GM12878 (cell line): ENCODE measurements around the gene TAAR2. TPM values are rescaled to one million over a fixed set of nuclear protein-coding genes. Genes with fewer than 3 reads are reported as not detected.

ENCODE experiments used
- ATAC-seq: fragments of 200-7000 bp; cut with Tn5 transposase; 3 replicates; pipeline ENCODE4 v1.9.1; 2020; ENCODE audit warnings: mild to moderate bottlenecking, moderate library complexity
- BruUV-seq: library from RNA; stranded (reverse); fragments of 400-500 nt; replicated peaks from 2 replicates; lab custom pipeline; 2021; lab: Mats Ljungman, UMichigan
- CTCF ChIA-PET: fragments of 300-600 bp; sonication (Branson Sonifier 250); formaldehyde crosslinking; extraction: SDS; loops from one replicate; lab custom pipeline; 2021; ENCODE audit warnings: inconsistent platforms; lab: Yijun Ruan, JAX
- POLR2A ChIA-PET: fragments of 350-600 bp; formaldehyde crosslinking; extraction: SDS; loops from one replicate; lab custom pipeline; 2021; ENCODE audit warnings: inconsistent platforms; lab: Charles Lee
- RAD21 ChIA-PET: fragments of 300-600 bp; sonication (Branson Sonifier 250); formaldehyde crosslinking; loops from one replicate; lab custom pipeline; 2023; ENCODE audit warnings: antibody characterized with exemption; ENCODE audit not compliant: unreplicated experiment; lab: Charles Lee
- SMC1A ChIA-PET: fragments of 300-600 bp; sonication (Branson Sonifier 250); formaldehyde crosslinking; loops from one replicate; lab custom pipeline; 2023; ENCODE audit not compliant: unreplicated experiment, uncharacterized antibody; lab: Charles Lee
- DNase-seq: peaks from one replicate; pipeline ENCODE4 v3.0.0-alpha.2; 2011; ENCODE audit warnings: low read depth, low spot score
- FAIRE-seq: peaks from 3 replicates; lab custom pipeline; 2011; peaks lifted over from hg19 to GRCh38; lab: Jason Lieb, UNC
- H2AFZ ChIP-seq: 2 replicates; pipeline ENCODE4 v1.6.0; 2011; ENCODE audit warnings: low read depth, low read length, control low read depth; ENCODE audit not compliant: control insufficient read depth
- H3K27ac ChIP-seq: 2 replicates; pipeline ENCODE4 v1.5.1; 2011; ENCODE audit warnings: control low read depth; ENCODE audit not compliant: control insufficient read depth, insufficient read depth
- H3K27me3 ChIP-seq, 2 experiments: replicated peaks in 1 of 2; 2 replicates each; pipeline versions ENCODE4 v1.6.0 to v1.6.1; 2011; ENCODE audit warnings: low read length in 1 of 2; ENCODE audit not compliant: control insufficient read depth in 2 of 2, insufficient read depth in 2 of 2
- H3K36me3 ChIP-seq, 2 experiments: 2 replicates each; pipeline ENCODE4 v1.5.1; 2011; ENCODE audit warnings: low read length in 1 of 2; ENCODE audit not compliant: control insufficient read depth in 2 of 2, insufficient read depth in 2 of 2
- H3K4me1 ChIP-seq: 2 replicates; pipeline ENCODE4 v1.6.1; 2011; ENCODE audit warnings: mild to moderate bottlenecking, low read length, moderate library complexity, mixed read lengths; ENCODE audit not compliant: control insufficient read depth, insufficient read depth
- H3K4me2 ChIP-seq: 2 replicates; pipeline ENCODE4 v1.6.0; 2011; ENCODE audit warnings: control low read depth; ENCODE audit not compliant: control insufficient read depth, insufficient read depth
- H3K4me3 ChIP-seq: fragments of 200-600 bp; sonication (generic); 2 replicates; pipeline ENCODE4 v1.5.1; 2016
- H3K79me2 ChIP-seq: 2 replicates; pipeline ENCODE4 v1.6.0; 2011; ENCODE audit warnings: low read length; ENCODE audit not compliant: control insufficient read depth, insufficient read depth
- H3K9ac ChIP-seq: 2 replicates; pipeline ENCODE4 v1.8.0; 2011; ENCODE audit warnings: low read length, control low read depth, mixed read lengths; ENCODE audit not compliant: control insufficient read depth, insufficient read depth
- H3K9me3 ChIP-seq: replicated peaks from 3 replicates; pipeline ENCODE4 v1.5.1; 2011; ENCODE audit warnings: mild to moderate bottlenecking, low read length; ENCODE audit not compliant: control insufficient read depth, insufficient read depth
- H4K20me1 ChIP-seq: 2 replicates; pipeline ENCODE4 v1.6.0; 2011; ENCODE audit not compliant: control insufficient read depth, insufficient read depth
- BCLAF1 ChIP-seq: fragments of 450-650 bp; IDR thresholded peaks from 2 replicates; pipeline ENCODE4 v1.6.1; 2017; ENCODE audit warnings: antibody characterized with exemption, mild to moderate bottlenecking, moderate library complexity
- CEBPZ ChIP-seq: fragments of 150-350 bp; IDR thresholded peaks from 2 replicates; pipeline ENCODE4 v1.6.1; 2016; ENCODE audit warnings: low read depth, low read length
- EP300 ChIP-seq, 2 experiments: fragments of 150-350 bp in 1 of 2; IDR thresholded peaks; 2 replicates each; pipeline ENCODE4 v1.6.1; 2011 to 2012; ENCODE audit warnings: low read depth in 2 of 2, low read length in 2 of 2, borderline replicate concordance in 1 of 2, improper control_type of control experiment in 1 of 2, inconsistent platforms in 1 of 2; ENCODE audit not compliant: control insufficient read depth in 1 of 2
- HCFC1 ChIP-seq: fragments of 150-350 bp; IDR thresholded peaks from 2 replicates; pipeline ENCODE4 v1.6.1; 2014; ENCODE audit warnings: low read length
- JUND ChIP-seq: IDR thresholded peaks from 2 replicates; pipeline ENCODE4 v1.6.1; 2012; ENCODE audit warnings: low read depth, mild to moderate bottlenecking, low read length, improper control_type of control experiment, moderate library complexity
- TBL1XR1 ChIP-seq: IDR thresholded peaks from 2 replicates; pipeline ENCODE4 v1.6.1; 2012; ENCODE audit warnings: low read depth, low read length, improper control_type of control experiment
- ZNF384 ChIP-seq: IDR thresholded peaks from 2 replicates; pipeline ENCODE4 v1.6.1; 2012; ENCODE audit warnings: low read depth, mild to moderate bottlenecking, low read length, improper control_type of control experiment, borderline replicate concordance
- ZSCAN29 ChIP-seq: fragments of 450-650 bp; IDR thresholded peaks from 2 replicates; pipeline ENCODE4 v1.6.1; 2017; ENCODE audit warnings: mild to moderate bottlenecking, moderate library complexity
- ZZZ3 ChIP-seq: IDR thresholded peaks from 2 replicates; pipeline ENCODE4 v1.6.1; 2011; ENCODE audit warnings: low read depth; ENCODE audit not compliant: control insufficient read depth, insufficient read length
- WGBS: methylation state at CpG from one replicate; pipeline ENCODE4 v1.1.6; 2016; ENCODE audit warnings: low lambda C conversion rate; ENCODE audit not compliant: insufficient replicate concordance, insufficient coverage; ENCODE audit errors: missing lambda C conversion rate; 5-methylcytosine and 5-hydroxymethylcytosine counted together
- in situ Hi-C: fragments of 300-500 bp; cut with MboI; formaldehyde crosslinking; loops from 9 replicates; pipeline ENCODE4 v1.14.3; 2018; ENCODE audit warnings: mixed read lengths
- intact Hi-C: fragments of 100-400 bp; cut with micrococcal nuclease; formaldehyde crosslinking; loops from one replicate; pipeline ENCODE4 v1.14.2; 2022; ENCODE audit not compliant: unreplicated experiment
- polyA plus RNA-seq, 11 experiments: library from polyadenylated mRNA; depleted of rRNA in 4 of 11; unstranded in 6 of 11; stranded (reverse) in 5 of 11; fragments of >200 nt; fragmentation: Nextera tagmentation in 4 of 11; fragmentation: Illumina TruSeq in 1 of 11; extraction: Ambion mirVana in 4 of 11; extraction: Trizol in 1 of 11; gene quantifications; 1 replicate in 1 of 11; 2 replicates in 10 of 11; pipeline versions ENCODE4 v1.2.1 to v1.2.3, GENCODE V29; 2011 to 2016; ENCODE audit warnings: inconsistent platforms in 2 of 11, missing spikeins in 2 of 11, low read depth in 1 of 11
- total RNA-seq, 4 experiments: library from RNA; depleted of rRNA in 3 of 4; stranded (reverse); fragments of >200 nt in 3 of 4; fragmentation: Illumina TruSeq in 1 of 4; extraction: Trizol in 1 of 4; gene quantifications; 2 replicates each; pipeline versions ENCODE4 v1.2.1 to v1.2.3, GENCODE V29; 2013 to 2021
- TF ChIP-seq, protein P1 (sequence below): fragments of 150-350 bp; IDR thresholded peaks from 2 replicates; pipeline ENCODE4 v1.6.1; 2014; ENCODE audit warnings: mild to moderate bottlenecking, low read depth, low read length
- TF ChIP-seq, protein P2 (sequence below): fragments of 450-650 bp; IDR thresholded peaks from 2 replicates; pipeline ENCODE4 v1.6.1; 2014; ENCODE audit warnings: mild to moderate bottlenecking
- TF ChIP-seq, protein P3 (sequence below): IDR thresholded peaks from 2 replicates; pipeline ENCODE4 v1.6.1; 2012; ENCODE audit warnings: low read depth, low read length, improper control_type of control experiment

Gene TAAR2
- total and polyA plus RNA-seq, 10 of the 15 experiments (the other 5 are each of a cell fraction or from before 2014, with no cell fraction given), result not detected

DNA sequence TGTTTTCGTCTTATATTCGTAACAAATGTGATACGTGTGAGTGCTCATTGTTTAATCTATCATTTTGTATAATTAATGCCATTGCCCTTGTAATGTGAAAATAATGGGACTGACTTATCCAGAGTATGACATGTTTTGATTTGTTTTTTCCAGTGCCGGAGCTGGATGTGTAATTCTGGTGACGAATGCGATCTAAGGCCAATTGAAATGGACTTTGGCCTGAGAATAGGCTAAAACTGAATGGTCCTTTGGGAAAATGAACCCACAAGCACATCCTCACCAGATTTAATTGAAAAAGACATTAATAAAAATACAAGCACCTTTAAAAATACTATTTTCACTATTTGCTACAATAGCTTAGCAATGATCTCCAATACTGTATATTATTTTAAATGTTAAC lies 27.9 kb downstream of the TAAR2 start (continued):
- TF ChIP-seq ZNF384 (no peak), ZSCAN29 (no peak)
- TF ChIP-seq, protein P1, sequence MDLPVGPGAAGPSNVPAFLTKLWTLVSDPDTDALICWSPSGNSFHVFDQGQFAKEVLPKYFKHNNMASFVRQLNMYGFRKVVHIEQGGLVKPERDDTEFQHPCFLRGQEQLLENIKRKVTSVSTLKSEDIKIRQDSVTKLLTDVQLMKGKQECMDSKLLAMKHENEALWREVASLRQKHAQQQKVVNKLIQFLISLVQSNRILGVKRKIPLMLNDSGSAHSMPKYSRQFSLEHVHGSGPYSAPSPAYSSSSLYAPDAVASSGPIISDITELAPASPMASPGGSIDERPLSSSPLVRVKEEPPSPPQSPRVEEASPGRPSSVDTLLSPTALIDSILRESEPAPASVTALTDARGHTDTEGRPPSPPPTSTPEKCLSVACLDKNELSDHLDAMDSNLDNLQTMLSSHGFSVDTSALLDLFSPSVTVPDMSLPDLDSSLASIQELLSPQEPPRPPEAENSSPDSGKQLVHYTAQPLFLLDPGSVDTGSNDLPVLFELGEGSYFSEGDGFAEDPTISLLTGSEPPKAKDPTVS, result no peak
- TF ChIP-seq, protein P2, sequence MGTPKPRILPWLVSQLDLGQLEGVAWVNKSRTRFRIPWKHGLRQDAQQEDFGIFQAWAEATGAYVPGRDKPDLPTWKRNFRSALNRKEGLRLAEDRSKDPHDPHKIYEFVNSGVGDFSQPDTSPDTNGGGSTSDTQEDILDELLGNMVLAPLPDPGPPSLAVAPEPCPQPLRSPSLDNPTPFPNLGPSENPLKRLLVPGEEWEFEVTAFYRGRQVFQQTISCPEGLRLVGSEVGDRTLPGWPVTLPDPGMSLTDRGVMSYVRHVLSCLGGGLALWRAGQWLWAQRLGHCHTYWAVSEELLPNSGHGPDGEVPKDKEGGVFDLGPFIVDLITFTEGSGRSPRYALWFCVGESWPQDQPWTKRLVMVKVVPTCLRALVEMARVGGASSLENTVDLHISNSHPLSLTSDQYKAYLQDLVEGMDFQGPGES, result no peak

DNA sequence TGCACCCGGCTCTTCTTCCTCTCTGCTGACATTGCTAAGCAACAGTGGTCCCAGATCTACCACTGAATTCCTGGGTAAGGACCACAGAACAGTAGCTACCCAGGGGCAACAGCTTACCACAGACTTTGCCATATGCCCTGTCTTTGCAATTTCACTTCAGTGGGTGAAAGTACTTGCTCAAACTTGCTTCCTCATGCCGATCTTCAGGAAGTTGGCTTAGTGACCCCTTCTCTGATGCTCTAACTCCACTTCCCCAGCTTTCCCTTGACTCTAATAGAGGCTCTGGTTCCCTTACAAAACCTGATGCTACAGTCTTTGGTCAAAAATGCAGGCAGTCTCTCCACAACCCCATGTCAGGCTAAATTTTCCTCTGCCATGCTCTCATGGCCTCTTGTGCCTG lies 31.2 kb downstream of the TAAR2 start:
- in situ Hi-C loops (no loop called here), intact Hi-C loops (no loop called here)
- Histone ChIP-seq H2AFZ (no peak overlapping the region), H3K27ac (no peak overlapping the region), H4K20me1 (no peaks in the 10 kb centered on the region), H3K36me3 (no peaks in the 10 kb centered on the region), H3K4me3 (no peak overlapping the region), H3K79me2 (no peaks in the 10 kb centered on the region), H3K9ac (no peak overlapping the region), H3K27me3 (no peaks in the 10 kb centered on the region), H3K9me3 (no peaks in the 10 kb centered on the region), H3K4me1 (no peaks in the 10 kb centered on the region), H3K4me2 (no peak overlapping the region)
- WGBS, result 8% methylated on average over 2 of the region's 2 CpGs
- ChIA-PET RAD21 (no interaction called here), CTCF (no interaction called here), POLR2A (no interaction called here), SMC1A (no interaction called here)
- no TSS peak for BruUV-seq
- DNase-seq (no peak), FAIRE-seq (no peak), ATAC-seq (no peak)
- TF ChIP-seq TBL1XR1, result no peak
- no peak for TF ChIP-seq JUND
- TF ChIP-seq HCFC1, result no peak
- TF ChIP-seq, protein P3, sequence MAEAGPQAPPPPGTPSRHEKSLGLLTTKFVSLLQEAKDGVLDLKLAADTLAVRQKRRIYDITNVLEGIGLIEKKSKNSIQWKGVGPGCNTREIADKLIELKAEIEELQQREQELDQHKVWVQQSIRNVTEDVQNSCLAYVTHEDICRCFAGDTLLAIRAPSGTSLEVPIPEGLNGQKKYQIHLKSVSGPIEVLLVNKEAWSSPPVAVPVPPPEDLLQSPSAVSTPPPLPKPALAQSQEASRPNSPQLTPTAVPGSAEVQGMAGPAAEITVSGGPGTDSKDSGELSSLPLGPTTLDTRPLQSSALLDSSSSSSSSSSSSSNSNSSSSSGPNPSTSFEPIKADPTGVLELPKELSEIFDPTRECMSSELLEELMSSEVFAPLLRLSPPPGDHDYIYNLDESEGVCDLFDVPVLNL, result no peak
- no peak for TF ChIP-seq EP300 (IDR thresholded peaks at IDR 0.05; ENCODE audit: borderline replicate concordance in 1 of 2, control insufficient read depth in 1 of 2, low read depth in 2 of 2, low read length in 2 of 2)
- TF ChIP-seq CEBPZ, result no peak
- no peak for TF ChIP-seq ZZZ3
- TF ChIP-seq BCLAF1, result no peak
